DOHH2 (cell line): ENCODE measurements around the gene PRDM16.

ENCODE experiments used
- H3F3A ChIP-seq: fragments of 200-600 bp; sonication (generic), shearing (Covaris generic); 2 replicates; pipeline ENCODE4 v1.6.0; 2016; ENCODE audit warnings: antibody characterized with exemption, mild to moderate bottlenecking; ENCODE audit not compliant: control insufficient read depth, insufficient read depth
- H3K27ac ChIP-seq: fragments of 200-600 bp; sonication (generic); 2 replicates; pipeline ENCODE4 v1.5.1; 2014; ENCODE audit warnings: low read depth, mild to moderate bottlenecking, low read length, moderate library complexity
- H3K27me3 ChIP-seq: fragments of 200-600 bp; sonication (generic); 2 replicates; pipeline ENCODE4 v1.6.1; 2014; ENCODE audit warnings: mild to moderate bottlenecking, low read length, mixed read lengths; ENCODE audit not compliant: control insufficient read depth
- H3K36me3 ChIP-seq: fragments of 200-600 bp; sonication (generic); 2 replicates; pipeline ENCODE4 v1.6.1; 2014; ENCODE audit warnings: mild to moderate bottlenecking, low read length, moderate library complexity, mixed read lengths; ENCODE audit not compliant: control insufficient read depth
- H3K4me1 ChIP-seq: fragments of 200-600 bp; sonication (generic); 2 replicates; pipeline ENCODE4 v1.6.1; 2014; ENCODE audit warnings: mild to moderate bottlenecking, low read length, mixed read lengths; ENCODE audit not compliant: control insufficient read depth
- H3K4me2 ChIP-seq: fragments of 200-600 bp; sonication (generic); 2 replicates; pipeline ENCODE4 v1.6.0; 2014; ENCODE audit warnings: mild to moderate bottlenecking, low read length, moderate library complexity
- H3K4me3 ChIP-seq: fragments of 200-600 bp; sonication (generic); 2 replicates; pipeline ENCODE4 v1.5.1; 2014; ENCODE audit warnings: mild to moderate bottlenecking, low read length, mixed read lengths
- H3K79me2 ChIP-seq: fragments of 200-600 bp; sonication (generic); 2 replicates; pipeline ENCODE4 v1.6.1; 2014; ENCODE audit warnings: mild to moderate bottlenecking, low read length, mixed read lengths; ENCODE audit not compliant: control insufficient read depth
- H3K9me2 ChIP-seq: fragments of 200-600 bp; sonication (generic); replicated peaks from 2 replicates; pipeline ENCODE4 v1.6.1; 2014; ENCODE audit warnings: mild to moderate bottlenecking, low read length, mixed read lengths; ENCODE audit not compliant: control insufficient read depth
- H3K9me3 ChIP-seq: fragments of 200-600 bp; sonication (generic); 2 replicates; pipeline ENCODE4 v1.6.1; 2014; ENCODE audit warnings: antibody characterized with exemption, low read length, mixed read lengths; ENCODE audit not compliant: control insufficient read depth, insufficient read depth
- H4K20me1 ChIP-seq: fragments of 200-600 bp; sonication (generic); 2 replicates; pipeline ENCODE4 v1.6.0; 2014; ENCODE audit warnings: low read depth, mild to moderate bottlenecking, antibody characterized with exemption, low read length, moderate library complexity; ENCODE audit not compliant: control insufficient read depth, insufficient read depth
- CTCF ChIP-seq: fragments of 200-600 bp; sonication (generic); IDR thresholded peaks from one replicate; pipeline ENCODE4 v1.5.1; 2014; ENCODE audit warnings: antibody characterized with exemption, mild to moderate bottlenecking, low read depth, low read length; ENCODE audit not compliant: poor library complexity, severe bottlenecking
- EZH2phosphoT487 ChIP-seq: fragments of 200-600 bp; sonication (generic); IDR thresholded peaks from 2 replicates; pipeline ENCODE4 v1.6.1; 2017; ENCODE audit warnings: borderline replicate concordance, mild to moderate bottlenecking, antibody characterized with exemption, low read length, moderate library complexity, mixed read lengths

PRDM16 gene

GRCh38 chr1:3369446-3370076, 300.6 kb downstream of the PRDM16 start:
- H3K27me3 ChIP-seq, result no peaks in the 10 kb centered on the region
- no peaks in the 10 kb centered on the region for H3K4me1 ChIP-seq
- no peaks in the 10 kb centered on the region for H3F3A ChIP-seq
- H3K9me3 ChIP-seq, result no peaks in the 10 kb centered on the region
- H3K36me3 ChIP-seq, result no peaks in the 10 kb centered on the region
- H3K4me2 ChIP-seq, result no peak overlapping the region
- H3K27ac ChIP-seq, result no peak overlapping the region
- no peak overlapping the region for H3K4me3 ChIP-seq
- no peaks in the 10 kb centered on the region for H3K79me2 ChIP-seq
- no peaks in the 10 kb centered on the region for H4K20me1 ChIP-seq
- H3K9me2 ChIP-seq, result no peaks in the 10 kb centered on the region
- TF ChIP-seq CTCF (no peak), EZH2phosphoT487 (no peak)

- no peaks in the 10 kb centered on the region for H3K9me2 ChIP-seq
- H3K79me2 ChIP-seq, result no peaks in the 10 kb centered on the region
- no peaks in the 10 kb centered on the region for H4K20me1 ChIP-seq
- no peaks in the 10 kb centered on the region for H3K9me3 ChIP-seq
- H3K36me3 ChIP-seq, result no peaks in the 10 kb centered on the region
- no peaks in the 10 kb centered on the region for H3K4me1 ChIP-seq
- H3F3A ChIP-seq, result no peaks in the 10 kb centered on the region
- no peaks in the 10 kb centered on the region for H3K27me3 ChIP-seq
- TF ChIP-seq EZH2phosphoT487, result no peak
- TF ChIP-seq CTCF, result no peak
- no peak overlapping the region for H3K4me3 ChIP-seq
- no peak overlapping the region for H3K4me2 ChIP-seq
- no peak overlapping the region for H3K27ac ChIP-seq
Observed at GRCh38 chr1:3370856-3371703, 302.1 kb downstream of the PRDM16 start.

- Histone ChIP-seq H3K4me1 (no peaks in the 10 kb centered on the region), H3K27ac (no peak overlapping the region), H3K9me3 (no peaks in the 10 kb centered on the region), H3K27me3 (no peaks in the 10 kb centered on the region), H3K4me3 (no peak overlapping the region), H4K20me1 (no peaks in the 10 kb centered on the region), H3K4me2 (no peak overlapping the region), H3K36me3 (no peaks in the 10 kb centered on the region), H3K79me2 (no peaks in the 10 kb centered on the region), H3F3A (no peaks in the 10 kb centered on the region), H3K9me2 (no peaks in the 10 kb centered on the region)
- TF ChIP-seq EZH2phosphoT487 (no peak), CTCF (no peak)
Observed at GRCh38 chr1:3372317-3372716, 303.3 kb downstream of the PRDM16 start.
